Gastrocnemius medialis (tissue), 4 donors: Measurements from ENCODE around the gene POFUT1. TPM values are rescaled to one million over a fixed set of nuclear protein-coding genes. Genes with fewer than 3 reads are reported as not detected.
"Not testable (repeated sequence)": the region's sequence is repeated elsewhere in the genome, so short reads cannot be mapped to it uniquely, and the experiment has no call there.

Experiments
- ATAC-seq, 2 donors: fragments of 150-250 bp; one replicate each; pipeline ENCODE4 v1.9.1; 2016
- DNase-seq, 2 donors: peaks; one replicate each; pipeline ENCODE4 v3.0.0-alpha.2; 2019
- H3K27ac ChIP-seq, 4 donors: fragments of 200-600 bp; sonication (generic); 1 replicate in 1 of 4; 2 replicates in 3 of 4; pipeline ENCODE4 v1.5.1; 2016 to 2018; ENCODE audit warnings: mild to moderate bottlenecking in 2 of 4, moderate library complexity in 1 of 4
- H3K27me3 ChIP-seq, 3 donors: fragments of 200-600 bp; sonication (generic) in 2 of 3; 1 replicate in 1 of 3; 2 replicates in 2 of 3; pipeline versions ENCODE4 v1.5.1 to v1.6.0; 2016 to 2019; ENCODE audit warnings: mild to moderate bottlenecking in 1 of 3, moderate library complexity in 1 of 3
- H3K36me3 ChIP-seq, 2 donors: fragments of 200-600 bp; sonication (generic) in 1 of 2; one replicate each; pipeline ENCODE4 v1.5.1; 2017 to 2018
- H3K4me1 ChIP-seq, 2 donors: fragments of 200-600 bp; sonication (generic) in 1 of 2; one replicate each; pipeline ENCODE4 v1.5.1; 2016 to 2017; ENCODE audit warnings: mild to moderate bottlenecking in 2 of 2
- H3K4me3 ChIP-seq, 4 donors: fragments of 200-600 bp; sonication (generic) in 3 of 4; 1 replicate in 1 of 4; 2 replicates in 3 of 4; pipeline ENCODE4 v1.5.1; 2016 to 2019; ENCODE audit warnings: mild to moderate bottlenecking in 2 of 4
- H3K9me3 ChIP-seq, 3 donors: fragments of 200-600 bp; sonication (generic) in 2 of 3; 1 replicate in 1 of 3; 2 replicates in 2 of 3; pipeline ENCODE4 v1.5.1; 2016 to 2019
- POLR2A ChIP-seq, 2 donors: fragments of 450-650 bp; IDR thresholded peaks; one replicate each; pipeline ENCODE4 v1.6.1; 2017; ENCODE audit warnings: antibody characterized with exemption in 2 of 2, mild to moderate bottlenecking in 2 of 2, moderate library complexity in 2 of 2
- in situ Hi-C, 4 donors: fragments of 200-750 bp; cut with MboI; loops; one replicate each; pipeline versions ENCODE4 v1.15.0 to v1.8.0; 2017; ENCODE audit warnings: low sequenced_read_pairs in 4 of 4
- intact Hi-C: fragments of 100-400 bp; cut with DNase I; formaldehyde crosslinking; loops from one replicate; pipeline ENCODE4 v1.15.1; 2023; ENCODE audit warnings: low total_unique reads
- total RNA-seq, 4 donors: library from RNA; depleted of rRNA; stranded (reverse); fragments of >200 nt; gene quantifications; one replicate each; pipeline versions ENCODE4 v1.1.0 to v1.2.3, GENCODE V29; 2016
- TF ChIP-seq, protein P1 (sequence below), 5 experiments: fragments of 450-650 bp in 3 of 5; fragments of 200-600 bp in 2 of 5; sonication (generic) in 2 of 5; IDR thresholded peaks in 4 of 5; conservative IDR thresholded peaks in 1 of 5; 1 replicate in 4 of 5; 2 replicates in 1 of 5; pipeline ENCODE4 v1.5.1; 2016 to 2019; ENCODE audit warnings: antibody characterized with exemption in 5 of 5, mild to moderate bottlenecking in 3 of 5, moderate library complexity in 3 of 5

POFUT1 gene
- total RNA-seq, 4 donors from 2014 or later = 15.3 to 20.7 (median 18.4) TPM

DNA sequence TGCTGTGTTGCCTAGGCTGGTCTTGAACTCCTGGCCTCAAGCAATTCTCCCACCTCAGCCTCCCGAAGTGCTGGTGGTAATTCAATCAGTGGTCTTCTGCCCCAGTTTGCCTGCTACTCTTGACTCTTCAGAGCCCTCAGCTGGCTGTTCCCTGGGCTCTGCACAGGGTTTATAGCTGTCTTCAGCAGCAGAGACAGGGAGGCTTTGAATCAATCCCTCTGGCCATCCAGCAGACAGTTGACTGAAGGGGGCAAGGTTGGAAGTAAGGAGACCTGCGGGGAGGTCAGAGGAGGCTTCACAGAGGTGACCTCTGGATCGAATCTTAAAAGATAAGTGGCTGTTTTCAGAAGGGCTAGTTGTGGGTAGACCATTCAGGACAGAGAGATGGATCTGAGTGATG is 43.8 kb downstream of the POFUT1 start:
- in situ Hi-C loops (no loop called here), intact Hi-C loops (no loop called here)
- Histone ChIP-seq H3K9me3 (no peaks in the 10 kb centered on the region), H3K27ac (no peak overlapping the region), H3K36me3 (no peaks in the 10 kb centered on the region), H3K4me3 (no peak overlapping the region), H3K4me1 (no peaks in the 10 kb centered on the region), H3K27me3 (no peaks in the 10 kb centered on the region)
- DNase-seq (no peak), ATAC-seq (no peak)
- no peak for TF ChIP-seq POLR2A (IDR thresholded peaks at IDR 0.05)
- TF ChIP-seq, protein P1, sequence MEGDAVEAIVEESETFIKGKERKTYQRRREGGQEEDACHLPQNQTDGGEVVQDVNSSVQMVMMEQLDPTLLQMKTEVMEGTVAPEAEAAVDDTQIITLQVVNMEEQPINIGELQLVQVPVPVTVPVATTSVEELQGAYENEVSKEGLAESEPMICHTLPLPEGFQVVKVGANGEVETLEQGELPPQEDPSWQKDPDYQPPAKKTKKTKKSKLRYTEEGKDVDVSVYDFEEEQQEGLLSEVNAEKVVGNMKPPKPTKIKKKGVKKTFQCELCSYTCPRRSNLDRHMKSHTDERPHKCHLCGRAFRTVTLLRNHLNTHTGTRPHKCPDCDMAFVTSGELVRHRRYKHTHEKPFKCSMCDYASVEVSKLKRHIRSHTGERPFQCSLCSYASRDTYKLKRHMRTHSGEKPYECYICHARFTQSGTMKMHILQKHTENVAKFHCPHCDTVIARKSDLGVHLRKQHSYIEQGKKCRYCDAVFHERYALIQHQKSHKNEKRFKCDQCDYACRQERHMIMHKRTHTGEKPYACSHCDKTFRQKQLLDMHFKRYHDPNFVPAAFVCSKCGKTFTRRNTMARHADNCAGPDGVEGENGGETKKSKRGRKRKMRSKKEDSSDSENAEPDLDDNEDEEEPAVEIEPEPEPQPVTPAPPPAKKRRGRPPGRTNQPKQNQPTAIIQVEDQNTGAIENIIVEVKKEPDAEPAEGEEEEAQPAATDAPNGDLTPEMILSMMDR (IDR thresholded peaks at IDR 0.05 in 4 of 5, conservative IDR thresholded peaks at IDR 0.05 in 1 of 5) = no peak

DNA sequence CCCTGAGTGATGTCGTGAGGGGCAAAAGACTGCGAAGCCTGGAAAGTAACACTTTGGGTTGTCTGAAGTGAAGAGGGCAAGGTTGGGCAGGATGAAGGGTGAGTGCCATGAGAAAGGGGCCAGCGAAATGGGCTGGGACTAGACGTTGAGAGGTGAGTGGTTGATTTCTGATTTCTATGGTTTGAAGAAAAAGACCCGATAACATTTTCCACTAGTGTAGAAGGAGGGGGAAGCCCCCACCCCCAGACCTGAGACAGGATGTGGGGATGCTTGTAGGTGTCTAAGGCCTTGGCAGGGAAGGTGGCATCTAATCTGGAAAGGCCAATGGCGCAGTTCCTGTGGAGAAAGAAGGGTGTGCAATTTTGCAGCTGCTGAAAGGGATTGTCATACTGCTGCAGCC is 44.5 kb downstream of the POFUT1 start:
- Histone ChIP-seq H3K36me3 (no peaks in the 10 kb centered on the region), H3K27ac (no peak overlapping the region), H3K4me1 (no peaks in the 10 kb centered on the region), H3K27me3 (no peaks in the 10 kb centered on the region), H3K9me3 (no peaks in the 10 kb centered on the region), H3K4me3 (no peak overlapping the region)
- intact Hi-C loops = no loop called here
- TF ChIP-seq, protein P1 (IDR thresholded peaks at IDR 0.05 in 4 of 5, conservative IDR thresholded peaks at IDR 0.05 in 1 of 5) = no peak
- TF ChIP-seq POLR2A (IDR thresholded peaks at IDR 0.05) = no peak
- in situ Hi-C loops = no loop called here
- DNase-seq (no peak), ATAC-seq (no peak)

DNA sequence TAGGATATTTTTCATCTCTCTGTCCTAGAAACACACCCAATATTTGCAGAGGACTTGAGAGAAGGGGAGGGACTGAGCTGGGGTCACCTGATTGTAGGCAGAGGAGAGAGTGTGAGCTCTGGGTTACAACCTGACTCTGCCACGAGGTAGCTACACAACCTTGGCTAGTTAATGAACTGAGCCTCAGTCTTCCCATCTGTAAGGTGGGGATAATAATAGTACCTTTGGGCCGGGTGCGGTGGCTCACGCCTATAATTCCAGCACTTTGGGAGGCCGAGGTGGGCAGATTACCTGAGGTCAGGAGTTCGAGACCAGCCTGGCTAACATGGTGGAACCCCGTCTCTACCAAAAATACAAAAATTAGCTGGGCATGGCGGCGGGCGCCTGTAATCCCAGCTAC is 53.3 kb downstream of the POFUT1 start:
- in situ Hi-C loops, H3K4me3 ChIP-seq, H3K4me1 ChIP-seq, H3K27ac ChIP-seq, intact Hi-C loops, DNase-seq, H3K36me3 ChIP-seq, H3K9me3 ChIP-seq, ATAC-seq, H3K27me3 ChIP-seq: not testable (repeated sequence)

DNA sequence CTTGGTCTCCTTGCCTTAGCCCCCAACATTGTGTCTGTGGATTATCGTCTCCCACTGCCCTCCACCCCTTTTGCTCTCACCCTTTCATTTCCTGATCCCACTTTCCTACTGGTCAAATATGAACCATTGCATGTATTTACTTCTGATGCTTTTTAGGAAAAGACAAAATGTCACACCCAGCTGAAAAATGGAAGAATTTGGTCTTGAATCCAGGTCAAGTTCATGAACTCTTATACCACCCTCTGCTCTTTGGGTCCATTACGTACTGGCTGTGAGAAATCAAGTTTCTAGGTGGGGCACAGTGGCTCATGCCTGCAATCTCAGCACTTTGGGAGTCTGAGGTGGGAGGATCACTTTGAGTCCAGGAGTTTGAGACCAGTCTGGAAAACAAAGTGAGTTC is 54.0 kb downstream of the POFUT1 start:
- no peaks in the 10 kb centered on the region for H3K9me3 ChIP-seq
- no peaks in the 10 kb centered on the region for H3K36me3 ChIP-seq
- in situ Hi-C loops = no loop called here
- no peak overlapping the region for H3K27ac ChIP-seq
- H3K4me3 ChIP-seq = no peak overlapping the region
- H3K4me1 ChIP-seq = no peaks in the 10 kb centered on the region
- DNase-seq (no peak), ATAC-seq (no peak)
- TF ChIP-seq, protein P1 (IDR thresholded peaks at IDR 0.05 in 4 of 5, conservative IDR thresholded peaks at IDR 0.05 in 1 of 5) = no peak
- TF ChIP-seq POLR2A (IDR thresholded peaks at IDR 0.05) = no peak
- intact Hi-C loops = no loop called here
- no peaks in the 10 kb centered on the region for H3K27me3 ChIP-seq

DNA sequence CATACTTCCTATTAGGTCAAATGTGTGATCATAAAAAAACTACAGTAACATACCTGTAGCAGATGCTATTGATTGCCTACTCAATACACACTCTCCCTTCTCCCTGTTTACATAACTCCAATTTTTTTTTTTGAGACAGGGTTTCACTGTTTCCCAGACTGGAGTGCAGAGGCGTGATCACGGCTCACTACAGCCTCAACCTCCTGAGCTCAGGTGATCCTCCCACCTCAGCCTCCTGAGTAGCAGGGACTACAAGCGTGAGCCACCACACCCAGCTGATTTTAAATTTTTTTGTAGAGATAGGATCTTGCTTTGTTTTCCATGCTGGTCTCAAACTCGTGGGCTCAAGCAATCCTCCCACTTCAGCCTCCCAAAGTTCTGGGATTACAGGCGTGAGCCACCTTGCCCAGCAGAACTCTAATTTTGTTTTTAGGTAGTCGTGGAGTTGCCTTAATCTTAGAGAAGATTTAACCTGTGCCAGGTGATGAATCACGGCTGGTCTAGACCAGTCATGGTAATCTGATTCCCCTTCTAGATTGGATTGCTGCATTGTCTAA is 55.8 kb downstream of the POFUT1 start:
- Histone ChIP-seq H3K27me3 (no peaks in the 10 kb centered on the region), H3K4me3 (no peak overlapping the region), H3K27ac (no peak overlapping the region), H3K4me1 (no peaks in the 10 kb centered on the region), H3K9me3 (no peaks in the 10 kb centered on the region), H3K36me3 (no peaks in the 10 kb centered on the region)
- TF ChIP-seq POLR2A (IDR thresholded peaks at IDR 0.05) = no peak
- TF ChIP-seq, protein P1 (IDR thresholded peaks at IDR 0.05 in 4 of 5, conservative IDR thresholded peaks at IDR 0.05 in 1 of 5) = no peak
- intact Hi-C loops (no loop called here), in situ Hi-C loops (no loop called here)
- ATAC-seq (no peak), DNase-seq (no peak)
